HG03558 (cell line): ENCODE results near the gene ZNF385C.

Experiments
- ATAC-seq: cut with Tn5 transposase; IDR thresholded peaks from one replicate; pipeline ENCODE4 v1.9.1; 2021; ENCODE audit warnings: moderate number of reproducible peaks; ENCODE audit not compliant: unreplicated experiment; ENCODE audit errors: extremely low read depth

Gene ZNF385C

GRCh38 chr17:42079541-42079940 is 18.7 kb downstream of the ZNF385C start:
- ATAC-seq, result no peak

- ATAC-seq, result no peak
These were observed 19.8 kb downstream of the ZNF385C start for GRCh38 chr17:42078396-42079043.

- no peak for ATAC-seq
These were observed 20.5 kb downstream of the ZNF385C start for GRCh38 chr17:42077755-42078154.

GRCh38 chr17:42076797-42077559 is 21.3 kb downstream of the ZNF385C start:
- ATAC-seq, result no peak

DNA sequence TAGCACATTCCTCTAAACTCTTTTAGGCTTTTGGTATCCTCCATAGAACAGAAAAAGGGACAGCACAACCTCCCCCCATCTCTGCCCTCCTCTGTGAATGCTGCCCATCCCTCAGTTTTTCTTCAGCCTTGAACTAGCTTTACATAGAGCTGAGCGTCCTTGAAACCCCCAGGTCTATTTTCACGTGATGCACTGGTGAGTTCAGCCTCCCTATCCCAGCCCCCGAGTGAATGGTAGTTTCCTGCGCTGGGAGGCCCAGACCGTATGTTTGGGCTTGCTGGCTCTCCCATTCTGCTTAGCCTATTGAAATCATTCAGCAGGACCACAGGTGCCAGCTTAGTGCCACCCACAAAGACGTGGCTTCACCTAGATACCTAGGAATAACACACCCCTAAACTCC is 22.5 kb downstream of the ZNF385C start:
- no peak for ATAC-seq

- ATAC-seq, result no peak
These were observed 25.7 kb downstream of the ZNF385C start for GRCh38 chr17:42072323-42073187.

GRCh38 chr17:42071810-42072209 is 26.5 kb downstream of the ZNF385C start:
- no peak for ATAC-seq

GRCh38 chr17:42068979-42069378 is 29.3 kb downstream of the ZNF385C start:
- ATAC-seq, result no peak

DNA sequence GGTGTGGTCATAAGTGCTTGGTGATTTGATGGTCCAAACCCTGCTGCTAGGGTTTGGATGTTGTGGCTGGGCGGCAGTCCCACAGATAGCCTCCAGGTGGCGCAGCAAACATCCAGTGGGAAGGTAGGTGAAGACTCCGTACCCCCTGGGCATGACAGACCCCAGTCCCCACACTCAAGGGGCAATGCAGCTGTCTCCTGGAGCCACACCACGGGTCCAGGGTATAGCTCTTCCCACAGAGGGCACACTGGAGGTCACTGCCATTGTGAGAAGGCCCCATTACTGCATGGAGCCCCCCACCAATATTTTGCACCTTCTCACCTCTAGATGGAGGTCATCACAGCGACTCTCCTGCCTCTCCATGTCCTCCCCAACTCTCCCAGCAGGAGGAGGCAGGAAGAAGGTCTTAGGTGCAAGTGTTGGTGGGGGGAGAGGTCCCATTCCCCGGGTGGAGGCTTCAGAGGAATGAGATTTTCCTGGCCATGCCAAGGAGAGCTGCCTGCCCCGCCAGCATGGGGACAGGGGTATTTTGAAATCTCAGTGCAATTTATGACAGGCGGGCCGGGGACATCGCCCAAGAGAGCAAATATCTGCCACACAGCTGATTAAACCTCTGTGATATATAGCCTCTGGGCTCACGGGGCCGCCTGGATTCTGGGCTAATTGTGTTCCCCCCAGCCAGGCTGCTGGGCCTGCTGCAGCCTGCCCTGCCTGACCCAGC is 30.7 kb downstream of the ZNF385C start:
- ATAC-seq, result no peak

GRCh38 chr17:42065201-42065600 is 33.1 kb downstream of the ZNF385C start:
- no peak for ATAC-seq

GRCh38 chr17:42062681-42063080 is 35.6 kb downstream of the ZNF385C start:
- no peak for ATAC-seq

DNA sequence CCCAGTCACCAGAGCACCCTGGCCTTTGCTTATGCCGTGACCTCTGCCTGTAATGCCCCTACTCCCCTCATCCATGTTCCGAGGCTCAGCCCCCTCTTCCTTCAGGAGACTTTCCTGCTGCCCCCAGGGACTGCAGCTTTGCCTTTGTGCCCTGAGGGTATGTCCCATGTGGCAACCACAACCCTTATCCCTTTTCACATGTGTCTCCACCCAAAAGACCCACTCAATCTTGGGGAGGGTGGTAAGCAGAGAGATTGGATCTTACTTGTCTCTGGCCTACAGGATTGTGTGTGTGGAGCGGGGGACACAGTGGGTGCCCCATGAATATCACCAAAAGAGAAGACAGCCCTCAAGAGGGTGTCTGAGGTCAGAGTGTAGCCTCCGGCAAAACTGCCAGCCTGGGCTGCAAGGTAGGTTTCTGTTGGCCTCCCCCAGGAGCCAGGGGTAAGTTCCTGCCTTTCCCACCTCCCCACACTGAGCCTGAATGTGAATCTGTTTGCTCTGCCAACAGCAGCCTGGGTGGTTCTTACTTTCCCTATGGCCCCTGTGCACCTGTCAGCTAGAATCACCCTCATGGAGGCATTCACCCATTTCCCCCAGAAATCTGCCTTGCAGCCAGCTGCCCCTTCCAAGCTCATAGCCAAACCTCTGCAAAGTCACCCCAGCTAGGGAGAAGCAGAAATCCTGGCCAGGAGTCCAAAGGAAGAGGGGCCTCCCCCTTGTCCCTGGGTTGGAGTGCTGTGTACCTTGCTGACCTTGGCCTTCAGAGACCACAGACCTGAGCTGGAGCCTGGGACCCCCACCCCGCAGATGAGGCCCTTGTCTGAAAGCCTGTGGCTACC is 36.4 kb downstream of the ZNF385C start:
- no peak for ATAC-seq

DNA sequence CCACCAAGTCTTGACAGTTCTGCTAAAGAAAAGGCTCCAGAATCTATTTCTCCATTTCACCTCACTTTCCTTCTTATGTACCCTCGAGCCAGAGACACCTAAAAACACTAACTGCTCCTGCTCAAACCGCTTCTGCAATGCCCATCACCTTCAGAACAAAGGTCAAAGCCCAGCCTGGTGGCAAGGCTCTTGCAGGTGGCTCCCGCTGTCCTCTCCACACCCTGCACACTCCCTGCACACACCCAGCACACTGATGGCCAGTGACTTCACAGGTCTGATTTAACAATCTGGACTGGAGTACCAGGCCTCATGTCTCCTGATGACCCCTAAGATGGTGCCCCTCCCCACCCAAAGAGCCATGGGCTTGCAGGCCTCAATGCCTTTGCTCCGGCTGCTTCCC is 38.0 kb downstream of the ZNF385C start:
- no peak for ATAC-seq

GRCh38 chr17:42059815-42060214 is 38.5 kb downstream of the ZNF385C start:
- ATAC-seq, result no peak

DNA sequence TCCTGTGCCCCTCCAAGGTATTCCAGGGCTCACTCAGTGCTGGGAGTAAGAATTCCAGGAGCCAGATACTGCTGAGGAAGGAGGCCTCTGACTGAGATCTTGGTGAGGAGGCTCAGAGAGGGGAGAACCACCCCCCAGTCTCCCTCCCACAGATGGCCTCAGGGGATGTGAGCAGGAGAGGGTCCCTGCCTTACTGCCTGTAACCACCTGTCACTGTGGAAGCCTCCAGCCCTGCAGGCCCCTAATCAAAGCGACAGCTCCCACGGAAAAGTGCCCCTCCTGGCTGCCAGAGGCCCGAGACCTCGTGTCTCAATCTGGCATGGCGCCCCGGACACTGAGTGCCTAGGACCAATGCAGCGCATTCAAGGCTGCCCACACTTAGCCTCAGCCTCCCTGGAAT is 40.2 kb downstream of the ZNF385C start:
- ATAC-seq, result no peak

DNA sequence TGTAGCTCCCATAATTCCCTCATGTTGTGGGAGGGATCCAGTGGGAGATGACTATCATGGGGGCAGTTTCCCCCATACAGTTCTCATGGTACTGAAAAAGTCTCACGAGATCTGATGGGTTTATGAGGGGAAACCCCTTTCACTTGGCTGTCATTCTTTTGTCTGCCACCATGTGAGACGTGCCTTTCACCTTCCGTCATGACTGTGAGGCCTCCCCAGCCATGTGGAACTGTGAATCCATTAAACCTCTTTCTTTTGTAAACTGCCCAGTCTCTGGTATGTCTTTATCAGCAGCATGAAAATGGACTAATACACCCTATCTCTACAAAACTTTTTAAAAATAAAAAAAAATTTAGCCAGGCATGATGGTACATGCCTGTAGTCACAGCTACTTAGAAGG is 41.6 kb downstream of the ZNF385C start:
- ATAC-seq, result no peak

- ATAC-seq, result no peak
These were observed 42.8 kb downstream of the ZNF385C start for GRCh38 chr17:42055496-42055895.

- ATAC-seq, result no peak
These were observed 43.2 kb downstream of the ZNF385C start for GRCh38 chr17:42055027-42055426.

DNA sequence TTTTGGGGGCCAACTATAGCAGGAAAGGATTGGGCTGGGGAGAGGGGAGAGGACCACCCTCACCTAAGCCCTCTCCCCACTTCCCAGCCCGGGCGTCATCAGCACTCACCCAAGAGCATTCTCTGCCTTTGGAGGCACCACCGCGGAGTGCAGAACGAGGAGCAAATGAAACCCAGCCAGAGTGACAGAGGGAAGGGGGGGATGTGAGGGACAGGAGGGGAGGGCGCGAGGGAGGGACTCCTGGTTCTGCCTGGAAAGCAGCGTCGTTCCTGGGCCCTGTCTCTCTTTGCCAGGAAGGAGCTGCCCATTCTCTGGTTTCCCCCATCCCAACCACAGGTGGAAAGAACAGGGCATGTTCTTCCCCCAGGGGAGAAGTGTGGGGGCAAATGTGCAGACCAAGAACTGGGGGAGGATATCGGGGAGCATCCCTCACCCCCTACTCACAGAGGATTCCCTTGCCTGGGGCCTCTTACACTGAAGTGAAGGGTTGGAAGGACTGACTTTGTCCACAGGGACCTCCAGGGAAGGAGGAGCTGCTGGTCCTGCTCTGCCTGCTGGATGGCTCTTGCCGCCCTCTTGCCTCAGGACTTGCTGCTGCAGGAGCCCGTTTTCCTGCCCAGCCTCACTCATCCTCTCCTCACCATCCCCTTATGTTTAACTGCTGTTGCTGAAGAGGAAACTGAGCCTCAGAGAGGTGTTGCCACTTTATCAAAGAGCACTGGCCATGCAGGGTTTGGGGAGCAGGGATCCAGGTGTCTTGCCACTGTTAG is 44.4 kb downstream of the ZNF385C start:
- ATAC-seq, result no peak
